Suppressor macrophage treated with lipopolysaccharide for 1 hour (primary cell): Measurements from ENCODE around the gene RELCH.
"Not testable (repeated sequence)": the region's sequence is repeated elsewhere in the genome, so short reads cannot be mapped to it uniquely, and the experiment has no call there.

Source experiments
- DNase-seq, 3 donors: peaks; one replicate each; pipeline ENCODE4 v3.0.0-alpha.2; 2020 to 2022

Gene RELCH, protein sequence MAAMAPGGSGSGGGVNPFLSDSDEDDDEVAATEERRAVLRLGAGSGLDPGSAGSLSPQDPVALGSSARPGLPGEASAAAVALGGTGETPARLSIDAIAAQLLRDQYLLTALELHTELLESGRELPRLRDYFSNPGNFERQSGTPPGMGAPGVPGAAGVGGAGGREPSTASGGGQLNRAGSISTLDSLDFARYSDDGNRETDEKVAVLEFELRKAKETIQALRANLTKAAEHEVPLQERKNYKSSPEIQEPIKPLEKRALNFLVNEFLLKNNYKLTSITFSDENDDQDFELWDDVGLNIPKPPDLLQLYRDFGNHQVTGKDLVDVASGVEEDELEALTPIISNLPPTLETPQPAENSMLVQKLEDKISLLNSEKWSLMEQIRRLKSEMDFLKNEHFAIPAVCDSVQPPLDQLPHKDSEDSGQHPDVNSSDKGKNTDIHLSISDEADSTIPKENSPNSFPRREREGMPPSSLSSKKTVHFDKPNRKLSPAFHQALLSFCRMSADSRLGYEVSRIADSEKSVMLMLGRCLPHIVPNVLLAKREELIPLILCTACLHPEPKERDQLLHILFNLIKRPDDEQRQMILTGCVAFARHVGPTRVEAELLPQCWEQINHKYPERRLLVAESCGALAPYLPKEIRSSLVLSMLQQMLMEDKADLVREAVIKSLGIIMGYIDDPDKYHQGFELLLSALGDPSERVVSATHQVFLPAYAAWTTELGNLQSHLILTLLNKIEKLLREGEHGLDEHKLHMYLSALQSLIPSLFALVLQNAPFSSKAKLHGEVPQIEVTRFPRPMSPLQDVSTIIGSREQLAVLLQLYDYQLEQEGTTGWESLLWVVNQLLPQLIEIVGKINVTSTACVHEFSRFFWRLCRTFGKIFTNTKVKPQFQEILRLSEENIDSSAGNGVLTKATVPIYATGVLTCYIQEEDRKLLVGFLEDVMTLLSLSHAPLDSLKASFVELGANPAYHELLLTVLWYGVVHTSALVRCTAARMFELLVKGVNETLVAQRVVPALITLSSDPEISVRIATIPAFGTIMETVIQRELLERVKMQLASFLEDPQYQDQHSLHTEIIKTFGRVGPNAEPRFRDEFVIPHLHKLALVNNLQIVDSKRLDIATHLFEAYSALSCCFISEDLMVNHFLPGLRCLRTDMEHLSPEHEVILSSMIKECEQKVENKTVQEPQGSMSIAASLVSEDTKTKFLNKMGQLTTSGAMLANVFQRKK

DNA sequence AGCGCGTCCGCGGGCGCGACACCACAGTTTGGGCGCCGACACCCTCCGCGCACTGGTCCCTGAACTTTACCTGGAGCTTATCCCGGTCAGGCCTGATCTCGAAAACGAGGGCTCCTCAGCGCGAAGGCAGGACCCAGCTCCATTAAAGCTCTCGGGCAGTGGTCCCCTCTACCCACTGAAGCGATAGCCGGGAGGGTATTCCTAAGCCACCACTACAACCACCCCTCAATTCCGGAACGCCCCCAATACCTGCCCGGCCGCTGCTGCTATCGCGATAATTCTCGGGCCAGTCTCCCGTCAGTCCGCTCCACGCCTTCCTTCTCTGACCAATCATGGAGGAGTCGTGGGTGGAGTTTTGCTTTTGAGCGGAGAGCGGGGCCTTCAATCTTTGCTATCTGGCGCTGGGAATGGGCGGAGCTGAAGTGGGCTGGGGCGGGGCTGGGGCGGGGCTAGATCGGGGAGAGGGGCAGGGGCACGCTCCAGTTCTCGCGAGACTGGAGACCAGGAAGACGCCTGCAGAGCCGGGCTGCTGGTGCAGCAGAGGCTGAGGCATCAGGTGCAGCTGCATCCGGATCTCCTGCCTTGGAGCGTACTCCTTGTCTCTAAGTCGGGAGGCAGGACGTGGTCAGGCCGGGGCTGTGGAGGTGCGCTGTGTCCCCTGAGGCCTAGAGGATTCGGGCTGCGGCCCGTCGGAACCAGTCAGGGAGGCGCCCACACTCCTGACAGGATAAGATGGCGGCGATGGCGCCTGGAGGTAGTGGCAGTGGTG lies at the start of gene RELCH, which contains the start of gene PIGN:
TSS of gene RELCH (plus strand) at position 482 of the 769 bp plus-strand sequence. CDS start at position 733, 251 bp downstream.
TSS of gene PIGN (minus strand) at position 283 of the 769 bp plus-strand sequence. CDS start 25,703 bp downstream, outside the sequence.
- DNase-seq, result peak; percentile 98 to 99 (median 99)

DNA sequence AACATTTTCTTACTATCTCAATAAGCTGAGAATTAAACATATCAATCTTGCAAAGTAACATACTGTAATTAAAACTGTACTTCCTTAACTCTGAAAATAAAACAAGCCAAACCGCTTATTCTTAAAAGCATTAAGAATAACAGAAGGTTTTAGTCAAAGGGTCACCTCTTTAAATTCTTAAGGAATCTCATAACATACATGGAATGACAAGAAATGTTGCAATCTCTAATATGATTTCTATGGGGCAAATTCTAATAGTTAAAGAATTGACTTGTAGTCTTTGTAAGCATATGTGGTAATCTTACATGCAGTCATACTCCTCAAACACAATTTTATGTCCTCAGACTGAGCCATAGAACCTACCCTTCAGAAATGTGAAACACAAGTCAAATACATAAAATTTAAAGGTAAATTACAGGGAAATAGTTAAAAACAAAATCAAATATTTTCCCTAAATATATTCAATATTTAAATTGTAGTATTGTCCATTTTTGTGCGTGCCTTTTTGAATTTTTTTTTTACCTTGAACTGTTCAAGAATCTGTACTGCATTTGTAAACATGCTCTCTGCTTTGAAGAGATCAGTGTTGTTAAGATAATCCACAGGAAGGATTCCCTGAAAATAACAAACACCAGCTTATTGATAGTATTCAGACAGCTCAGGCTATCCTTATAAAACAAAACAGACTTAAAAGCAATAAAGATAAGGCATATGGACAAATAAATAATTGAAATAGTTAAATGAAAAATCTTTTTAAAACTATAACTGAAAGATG lies 48.4 kb upstream of the RELCH start:
- DNase-seq, result no peak

DNA sequence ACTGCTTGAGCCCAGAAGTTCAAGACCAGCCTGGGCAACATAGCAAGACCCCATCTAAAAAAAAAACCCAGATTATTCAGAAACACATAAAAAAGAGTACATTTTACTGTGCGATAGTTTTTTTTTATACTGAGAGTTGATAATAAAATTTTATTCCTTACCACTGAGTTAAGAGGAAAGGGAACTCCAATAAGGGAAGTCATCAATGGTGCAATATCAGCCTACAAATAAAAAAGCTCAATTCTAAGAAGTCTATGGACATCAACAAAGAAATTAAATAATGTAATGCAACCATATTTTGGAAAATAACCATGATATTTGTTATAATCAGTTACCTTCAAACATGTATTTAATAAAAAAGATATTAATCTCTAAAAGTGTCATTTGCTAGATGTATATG lies 46.8 kb upstream of the RELCH start:
- peak in 2 of 3 donors; percentile 7 to 36 for DNase-seq

DNA sequence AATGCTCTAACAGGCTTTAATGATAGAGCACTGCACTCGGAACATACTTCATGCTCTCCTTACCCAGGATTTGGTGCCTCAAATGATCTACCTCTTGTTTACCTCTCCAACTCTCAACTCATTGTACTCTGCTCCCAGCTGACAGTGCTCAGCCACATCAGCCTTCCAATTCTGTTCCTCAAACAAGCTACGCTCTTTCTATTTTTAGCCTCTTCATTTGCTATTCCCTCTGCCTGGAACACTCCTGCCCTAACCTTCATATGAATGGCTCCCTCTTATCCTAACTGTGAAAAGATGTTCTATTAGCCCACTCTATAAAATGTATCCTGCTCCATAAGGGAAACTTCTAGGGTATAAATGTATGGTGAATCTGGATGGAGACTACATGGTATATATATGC lies 42.7 kb upstream of the RELCH start:
- no peak for DNase-seq

DNA sequence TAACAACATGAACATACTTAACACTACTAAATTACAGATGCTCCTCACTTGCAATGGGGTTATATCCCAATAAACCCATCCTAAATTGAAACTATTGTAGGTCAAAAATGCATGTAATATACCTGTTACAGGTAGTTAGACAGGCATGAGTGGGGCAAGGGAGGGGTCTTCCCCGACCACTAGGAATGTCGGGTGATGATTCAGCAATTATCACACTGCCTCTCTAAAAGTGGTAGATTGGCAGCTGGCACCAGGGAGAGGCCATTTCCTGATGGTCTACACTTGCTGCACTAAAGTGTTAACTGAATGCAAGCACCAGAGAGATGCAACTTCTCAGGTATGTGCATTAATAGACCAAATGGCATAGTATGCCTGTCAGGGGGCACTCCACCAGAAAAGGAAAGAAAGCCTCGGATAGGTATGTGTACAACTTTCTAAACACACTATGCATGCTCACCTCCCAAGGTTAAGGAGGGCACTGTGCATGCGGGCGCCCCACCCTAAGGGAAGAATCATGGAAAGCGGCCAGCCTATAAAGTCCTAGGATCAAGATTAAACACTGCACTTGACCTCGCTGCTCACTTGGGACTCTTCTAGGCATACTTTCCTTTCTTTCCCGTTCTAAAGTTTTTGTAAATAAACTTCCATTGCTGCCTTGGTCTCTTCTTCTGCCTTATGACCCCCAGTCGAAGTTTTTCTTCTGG lies 35.8 kb upstream of the RELCH start:
- DNase-seq, result no peak

DNA sequence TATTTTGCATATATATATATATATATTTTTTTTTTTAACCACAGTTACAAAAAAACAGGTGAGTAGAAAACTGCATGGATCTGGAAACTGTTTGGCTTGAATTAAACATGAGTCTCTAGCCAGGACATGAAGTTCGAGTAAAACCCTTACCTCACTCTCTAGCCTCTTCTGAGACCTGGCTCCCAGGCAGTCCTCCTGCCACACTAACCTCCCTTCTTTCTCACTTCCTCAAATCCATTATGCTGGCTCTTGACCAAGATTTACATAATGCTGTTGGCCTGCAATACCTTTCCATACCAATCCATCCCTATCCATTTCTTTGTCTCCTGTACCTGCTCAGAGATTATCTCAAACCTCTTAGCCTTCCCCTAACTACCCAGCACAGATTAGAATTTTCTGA lies 34.2 kb upstream of the RELCH start:
- peak in 1 of 3 donors; percentile 6 for DNase-seq

DNA sequence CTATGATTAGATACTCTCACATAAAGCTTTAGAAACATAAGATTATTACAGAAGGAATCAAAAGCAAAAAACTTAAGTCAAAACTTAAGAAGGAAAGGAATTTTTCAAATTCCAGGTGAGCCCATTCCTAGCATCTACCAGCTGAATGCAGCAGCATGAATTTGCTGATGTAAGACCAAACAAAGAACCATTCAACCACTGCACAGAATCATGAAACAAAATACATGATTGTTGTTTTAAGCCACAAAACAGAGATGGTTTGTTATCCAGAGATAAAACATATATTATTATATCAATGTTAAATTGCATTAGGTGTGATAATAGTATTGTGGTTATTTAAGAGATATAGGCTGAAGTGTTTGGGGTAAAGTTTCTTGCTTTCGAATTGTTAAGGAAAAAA lies 29.2 kb upstream of the RELCH start:
- no peak for DNase-seq

DNA sequence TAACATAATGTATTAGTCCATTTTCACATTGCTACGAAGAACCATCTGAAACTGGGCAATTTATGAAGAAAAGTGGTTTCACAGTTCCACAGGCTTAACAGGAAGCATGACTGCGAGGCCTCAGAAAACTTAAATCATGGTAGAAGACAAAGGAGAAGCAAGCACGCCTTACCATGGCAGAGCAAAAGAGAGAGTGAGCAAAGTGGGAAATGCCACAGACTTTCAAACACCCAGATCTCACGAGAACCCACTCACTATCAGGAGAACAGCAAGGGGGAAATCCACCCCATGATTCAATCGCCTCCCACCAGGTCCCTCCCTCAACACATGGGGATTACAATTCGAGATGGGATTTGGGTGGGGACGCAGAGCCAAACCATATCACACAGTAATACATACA lies 22.7 kb upstream of the RELCH start:
- peak; percentile 27 to 56 (median 38) for DNase-seq

DNA sequence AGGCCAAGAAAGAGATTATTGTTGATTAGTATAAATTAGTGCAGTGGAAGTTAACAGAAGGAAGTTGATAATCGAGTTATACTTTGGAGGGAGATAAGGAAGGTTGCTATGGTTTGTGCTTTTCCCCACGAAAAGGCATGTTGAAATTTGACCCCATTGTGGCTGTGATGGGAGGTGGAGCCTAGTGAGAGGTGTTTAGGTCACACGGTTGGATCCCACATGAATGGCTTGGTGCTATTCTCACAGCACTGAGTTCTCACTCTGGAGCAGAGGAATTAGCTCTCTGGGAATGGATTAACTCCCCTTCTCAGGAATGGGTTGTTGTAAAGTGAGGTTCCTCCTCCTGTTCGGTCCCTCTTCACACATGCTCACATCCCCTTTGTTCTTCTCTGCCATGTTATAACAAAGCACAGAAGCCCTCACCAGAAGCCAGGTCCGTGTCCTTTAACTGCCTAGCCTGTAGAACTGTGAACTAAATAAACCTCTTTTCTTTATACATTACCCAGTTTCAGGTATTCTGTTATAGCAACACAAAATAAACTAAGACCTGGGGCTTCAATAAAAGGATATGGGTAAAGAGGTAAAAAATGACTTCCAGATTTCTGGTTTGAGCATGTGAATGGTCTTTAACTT lies 22.1 kb upstream of the RELCH start:
- no peak for DNase-seq

DNA sequence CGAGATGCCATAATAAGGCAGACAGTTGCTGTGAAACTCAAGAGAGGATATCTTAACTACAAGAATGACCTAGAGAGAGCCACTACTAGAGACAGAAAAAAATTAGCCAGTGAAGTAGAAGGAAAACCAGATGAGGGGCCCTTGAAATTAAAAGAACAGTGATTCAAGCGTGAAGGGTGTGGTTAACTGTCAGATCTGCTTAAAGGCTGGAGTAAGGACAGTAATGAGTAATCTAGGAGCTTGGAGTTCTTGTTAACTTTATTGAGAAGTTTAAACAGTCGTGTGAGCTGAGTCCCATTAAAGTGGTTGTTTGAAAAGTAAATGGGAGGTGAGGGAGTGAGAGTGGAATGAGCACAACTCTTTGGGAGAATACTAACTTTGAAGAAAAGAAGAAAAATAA lies 21.5 kb upstream of the RELCH start:
- no peak for DNase-seq

DNA sequence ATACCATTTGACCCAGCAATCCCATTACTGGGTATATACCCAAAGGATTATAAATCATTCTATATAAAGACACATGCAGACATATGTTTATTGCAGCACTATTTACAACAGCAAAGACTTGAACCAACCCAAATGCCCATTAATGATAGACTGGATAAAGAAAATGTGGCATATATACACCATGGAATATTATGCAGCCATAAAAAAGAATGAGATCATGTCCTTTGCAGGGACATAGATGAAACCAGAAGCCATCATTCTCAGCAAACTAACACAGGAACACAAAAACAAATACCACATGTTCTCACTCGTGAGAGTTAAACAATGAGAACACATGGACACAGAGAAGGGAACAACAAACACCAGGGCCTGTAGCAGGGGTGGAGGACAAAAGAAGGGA lies 20.5 kb upstream of the RELCH start:
- not testable (repeated sequence) for DNase-seq

DNA sequence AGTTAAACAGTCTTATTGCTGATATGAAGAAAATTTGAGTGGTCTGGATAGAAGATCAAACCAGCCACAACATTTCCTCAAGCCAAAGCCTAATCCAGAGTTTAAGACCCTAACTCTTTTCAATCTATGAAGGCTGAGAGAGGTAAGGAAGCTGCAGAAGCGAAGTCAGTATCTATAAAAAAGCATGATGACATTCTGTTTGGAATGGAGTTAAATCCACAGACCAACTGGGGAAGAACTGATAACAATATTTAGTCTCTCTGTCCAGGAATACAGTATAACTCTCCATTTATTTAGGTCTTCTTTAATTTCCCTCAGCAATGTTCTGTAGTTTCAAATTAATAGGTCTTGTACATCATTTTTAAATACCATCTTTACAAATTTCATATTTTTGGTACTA lies 16.2 kb upstream of the RELCH start:
- DNase-seq, result no peak

DNA sequence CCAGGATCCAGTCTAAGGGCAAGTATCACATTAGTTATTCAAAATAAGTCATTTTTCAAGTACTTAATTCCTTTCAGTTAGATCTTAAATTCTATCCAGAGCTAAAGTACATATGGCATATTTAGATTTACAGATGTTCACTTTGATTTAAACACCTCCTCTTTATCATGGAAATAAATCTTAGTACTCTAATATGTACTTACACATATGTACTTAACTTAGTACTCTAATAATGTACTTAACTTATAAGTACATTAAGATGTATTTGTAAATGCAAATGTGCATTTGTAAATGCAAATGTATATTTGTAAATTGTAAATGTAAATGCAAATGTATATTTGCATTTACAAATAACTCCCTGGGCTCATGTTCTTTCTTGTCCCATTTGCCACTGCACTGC lies 14.8 kb upstream of the RELCH start:
- DNase-seq, result no peak

DNA sequence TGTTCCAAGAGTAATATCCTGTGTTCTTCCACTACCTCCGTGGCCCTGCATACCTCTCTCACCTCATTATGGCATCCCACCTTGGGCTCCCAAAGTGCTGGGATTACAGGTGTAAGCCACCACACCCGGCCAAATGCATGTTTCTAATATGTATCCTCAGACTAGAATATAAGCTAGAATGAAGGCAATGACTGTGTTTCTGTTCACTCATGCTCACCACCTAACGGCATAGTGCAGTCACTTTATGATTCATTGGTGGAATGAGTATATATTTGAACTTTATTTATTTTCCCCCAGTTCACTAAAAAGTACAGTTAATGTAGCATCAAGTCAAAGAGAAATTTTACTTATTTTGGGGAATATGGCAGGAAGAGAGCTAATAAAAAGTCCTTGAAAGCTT lies 11.5 kb upstream of the RELCH start:
- no peak for DNase-seq

DNA sequence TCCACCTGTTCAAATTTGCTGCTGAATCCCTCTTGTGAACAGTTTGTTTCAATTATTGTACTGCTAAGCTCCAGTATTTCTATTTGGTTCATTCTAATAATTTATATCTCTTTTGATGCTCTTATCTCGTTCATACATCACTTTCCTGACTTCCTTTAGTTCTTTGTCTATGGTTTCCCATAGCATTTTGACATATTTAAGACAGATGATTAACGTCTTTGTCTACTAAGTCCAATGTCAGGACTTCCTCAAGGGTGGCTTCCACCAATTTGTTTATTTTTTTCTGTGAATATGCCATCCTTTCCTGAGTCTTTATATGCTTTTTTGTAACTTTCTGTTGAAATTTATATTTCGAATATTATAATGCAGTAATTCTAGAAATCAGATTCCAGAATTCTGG lies 9.8 kb upstream of the RELCH start:
- DNase-seq, result no peak

DNA sequence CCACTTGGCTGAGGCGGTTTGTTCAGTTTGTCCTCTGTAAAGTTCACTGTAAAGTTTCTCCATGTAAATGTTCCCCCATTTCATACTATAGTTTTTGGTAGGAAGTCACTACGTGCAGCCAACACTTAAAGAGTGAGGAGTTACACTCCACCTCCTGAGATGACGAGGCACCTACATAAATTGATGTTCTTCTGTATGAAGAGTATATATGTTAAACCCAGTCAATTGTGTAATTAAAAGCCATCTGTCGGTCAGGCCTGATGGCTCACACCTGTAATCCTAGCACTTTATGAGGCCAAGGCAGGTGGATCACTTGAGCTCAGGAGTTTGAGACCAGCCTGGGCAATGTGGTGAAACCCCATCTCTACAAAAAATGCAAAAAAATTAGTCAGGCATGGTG lies 7.8 kb upstream of the RELCH start:
- no peak for DNase-seq

DNA sequence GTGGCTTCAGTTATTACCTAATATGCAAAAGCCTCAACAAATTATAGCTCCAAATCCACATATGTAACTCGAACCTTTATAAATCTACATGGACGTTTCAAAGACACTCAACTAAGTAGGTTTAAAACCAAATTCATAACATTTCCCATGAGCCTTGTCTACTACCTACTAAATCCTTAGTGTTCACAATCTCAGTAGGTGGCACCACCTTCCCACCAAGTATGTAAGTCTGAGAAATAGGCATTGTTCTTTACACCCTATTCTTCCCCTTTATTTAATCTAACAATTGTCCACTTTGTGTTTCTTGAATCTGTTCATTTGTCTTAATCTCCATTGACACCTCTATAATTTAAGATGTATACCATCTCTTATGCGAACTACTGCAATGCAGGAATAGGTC lies 4.8 kb upstream of the RELCH start:
- DNase-seq, result no peak

DNA sequence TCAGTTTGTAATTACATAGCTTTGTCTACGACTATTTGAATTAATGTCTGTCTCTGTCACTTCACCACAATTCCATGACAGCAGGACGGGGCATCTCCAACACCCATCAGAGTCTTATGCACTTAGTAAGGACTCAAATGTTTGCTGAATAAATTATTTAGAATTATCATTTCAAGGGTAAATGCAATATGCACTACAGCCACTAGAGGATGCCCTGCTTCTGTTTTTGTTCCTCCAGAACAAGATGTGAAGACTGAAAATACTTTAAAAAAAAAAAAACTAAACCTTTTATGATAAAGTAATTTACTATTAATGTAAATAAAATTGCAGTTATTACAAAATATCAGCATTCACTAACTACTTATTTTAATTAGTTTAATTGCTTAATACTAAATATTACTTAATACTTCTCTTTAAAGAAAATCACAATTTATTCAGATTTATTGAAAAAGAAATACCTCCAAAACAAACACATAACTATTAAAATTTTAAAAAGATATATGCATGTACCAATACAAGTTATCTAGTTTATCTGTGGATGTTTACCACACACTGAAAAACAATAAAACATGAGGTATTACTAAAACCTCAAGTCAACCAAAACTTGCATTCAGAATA lies 3.4 kb upstream of the RELCH start:
- peak; percentile 75 to 83 (median 80) for DNase-seq

DNA sequence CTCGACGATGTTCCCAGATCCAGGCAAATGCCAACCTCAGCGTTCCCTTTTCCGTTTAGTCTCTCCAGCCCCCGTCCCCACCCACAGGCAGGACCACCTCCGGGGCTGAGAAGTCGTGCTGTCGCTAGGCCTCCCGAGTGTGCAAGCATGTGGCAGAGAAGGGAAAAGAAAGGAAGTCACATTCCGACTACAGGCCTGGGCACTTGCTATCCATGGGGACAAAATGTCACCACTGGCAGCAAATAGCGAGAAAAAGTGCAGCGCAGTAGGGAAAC lies 619 bp upstream of the RELCH start:
- peak; percentile 41 to 51 (median 46) for DNase-seq
